GM21717 (cell line): ENCODE results near the gene SPNS1.

Source experiments
- ATAC-seq: cut with Tn5 transposase; IDR thresholded peaks from one replicate; pipeline ENCODE4 v1.9.1; 2021; ENCODE audit warnings: mild to moderate bottlenecking, moderate library complexity; ENCODE audit not compliant: unreplicated experiment

Gene SPNS1

GRCh38 chr16:29028457-29029167 is 54.0 kb downstream of the SPNS1 start:
- ATAC-seq: no peak

GRCh38 chr16:29029168-29029994 is 54.8 kb downstream of the SPNS1 start:
- ATAC-seq: no peak

GRCh38 chr16:29030086-29030840 is 55.7 kb downstream of the SPNS1 start:
- ATAC-seq: no peak
